Aorta (tissue), 5 donors: ENCODE data around the gene OR9A4. TPM values are rescaled to one million over a fixed set of nuclear protein-coding genes. Genes with fewer than 3 reads are reported as not detected.

ENCODE experiments used
- ATAC-seq: fragments of 200-7000 bp; cut with Tn5 transposase; one replicate; pipeline ENCODE4 v1.9.1; 2022; ENCODE audit warnings: moderate library complexity; ENCODE audit not compliant: low FRiP score
- DNase-seq, 2 donors: peaks; one replicate each; pipeline ENCODE4 v3.0.0-alpha.2; 2020
- H3K27ac ChIP-seq, 2 donors: one replicate each; pipeline ENCODE4 v1.5.1; 2013; ENCODE audit warnings: low read length in 2 of 2, mild to moderate bottlenecking in 2 of 2, moderate library complexity in 2 of 2, control low read depth in 1 of 2, inconsistent platforms in 1 of 2, low read depth in 1 of 2
- H3K27me3 ChIP-seq, 2 donors: one replicate each; pipeline ENCODE4 v1.6.1; 2013; ENCODE audit warnings: control low read depth in 1 of 2, low read length in 1 of 2, mild to moderate bottlenecking in 1 of 2, moderate library complexity in 1 of 2; ENCODE audit not compliant: insufficient read depth in 2 of 2, control insufficient read depth in 1 of 2
- H3K36me3 ChIP-seq, 2 donors: one replicate each; pipeline ENCODE4 v1.6.1; 2013; ENCODE audit warnings: control low read depth in 1 of 2, low read length in 1 of 2, mild to moderate bottlenecking in 1 of 2; ENCODE audit not compliant: insufficient read depth in 2 of 2, control insufficient read depth in 1 of 2
- H3K4me1 ChIP-seq, 2 donors: one replicate each; pipeline ENCODE4 v1.6.1; 2013; ENCODE audit warnings: low read length in 2 of 2, control low read depth in 1 of 2, mild to moderate bottlenecking in 1 of 2, moderate library complexity in 1 of 2; ENCODE audit not compliant: insufficient read depth in 2 of 2, control insufficient read depth in 1 of 2
- H3K4me3 ChIP-seq, 2 donors: one replicate each; pipeline ENCODE4 v1.5.1; 2013; ENCODE audit warnings: low read length in 2 of 2, control low read depth in 1 of 2, mild to moderate bottlenecking in 1 of 2
- H3K9me3 ChIP-seq: one replicate; pipeline ENCODE4 v1.6.1; 2013; ENCODE audit warnings: mild to moderate bottlenecking, low read length; ENCODE audit not compliant: control insufficient read depth
- WGBS, 2 donors: extraction: QIAGEN DNeasy Blood & Tissue Kit; methylation state at CpG; one replicate each; pipeline ENCODE4 v1.1.7; 2013; 5-methylcytosine and 5-hydroxymethylcytosine counted together
- intact Hi-C, 2 donors: fragments of 100-400 bp; cut with DNase I; formaldehyde crosslinking; loops; one replicate each; pipeline versions ENCODE4 v1.14.2 to v1.15.0; 2022
- polyA plus RNA-seq, 2 donors: library from polyadenylated mRNA; stranded (reverse); fragments of 200-250 nt; gene quantifications; one replicate each; pipeline ENCODE4 v1.2.3, GENCODE V29; 2013
- total RNA-seq, 2 donors: library from RNA; stranded (reverse); fragmentation: NEBNext Ultra II Directional; extraction: Animal tissue kit (Norgen Biotek cat#: 25700); gene quantifications; one replicate each; pipeline ENCODE4 v1.2.1, GENCODE V29; 2021
- donor health status: healthy with polysubstance abuse.
- donor health status: Bipolar disorder and iron deficiency.
- donor health status: DM: no; HTN: no; CAD: no.
- donor health status: DM: no; HTN: no; CAD: no.
- donor health status: DM: yes; HTN: yes; CAD: no.

The OR9A4 gene
- total and polyA plus RNA-seq, 4 donors, result 0.36 TPM; not detected in 3

DNA sequence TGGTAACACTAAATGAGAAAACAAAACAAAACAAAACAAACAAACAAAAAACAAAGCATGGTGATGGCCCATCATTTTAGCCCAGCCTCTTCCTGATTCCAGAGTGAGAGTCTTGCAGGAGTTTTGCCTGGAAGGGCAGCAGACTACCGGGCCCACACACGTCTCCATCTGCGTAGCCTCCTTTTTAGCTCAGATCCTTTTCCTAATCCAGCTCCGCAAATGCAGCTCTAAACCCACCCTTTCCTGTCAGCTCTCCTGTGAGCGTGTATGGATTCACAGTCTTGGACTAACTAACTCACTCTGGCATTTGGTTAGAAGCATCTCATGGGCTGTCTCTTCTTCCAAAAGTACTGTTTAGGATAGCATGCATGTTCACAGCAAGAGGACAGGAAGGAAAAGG lies 14.0 kb downstream of the OR9A4 start:
- DNase-seq, result no peak

DNA sequence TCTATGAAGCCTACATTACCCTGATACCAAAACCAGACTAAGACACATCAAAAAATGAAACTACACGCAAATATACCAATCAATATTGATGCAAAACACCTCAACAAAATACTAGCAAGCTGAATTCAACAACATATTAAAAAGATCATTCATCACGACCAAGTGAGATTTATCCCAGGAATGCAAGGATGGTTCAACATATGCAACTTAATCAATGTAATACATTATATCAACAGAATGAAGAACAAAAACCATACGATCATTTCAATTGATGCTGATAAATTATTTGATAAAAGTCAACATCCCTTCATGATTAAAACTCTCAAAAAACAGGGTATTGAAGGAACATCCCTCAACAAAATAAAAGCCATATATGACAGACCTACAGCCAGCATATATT lies 24.9 kb downstream of the OR9A4 start:
- Histone ChIP-seq H3K4me1 (no peaks in the 10 kb centered on the region), H3K9me3 (peaks cover 7% of the 10 kb centered on the region), H3K27me3 (no peaks in the 10 kb centered on the region), H3K27ac (no peak overlapping the region), H3K4me3 (no peak overlapping the region), H3K36me3 (no peaks in the 10 kb centered on the region)
- ATAC-seq (no peak), DNase-seq (no peak)
- intact Hi-C loops, result no loop called here
- WGBS, 2 donors, result 83 to 88% methylated on average over 3 of the region's 3 CpGs

More for the DNA sequence above, 14.0 kb downstream of the OR9A4 start:
- intact Hi-C loops, result no loop called here
- no peak for ATAC-seq
- H3K36me3 ChIP-seq, result no peaks in the 10 kb centered on the region
- no peaks in the 10 kb centered on the region for H3K4me1 ChIP-seq
- H3K27me3 ChIP-seq, result no peaks in the 10 kb centered on the region
- H3K4me3 ChIP-seq, result no peak overlapping the region
- 69 to 73% methylated on average over 5 of the region's 5 CpGs for WGBS, 2 donors
- H3K9me3 ChIP-seq, result peaks cover 1% of the 10 kb centered on the region
- H3K27ac ChIP-seq, result no peak overlapping the region

DNA sequence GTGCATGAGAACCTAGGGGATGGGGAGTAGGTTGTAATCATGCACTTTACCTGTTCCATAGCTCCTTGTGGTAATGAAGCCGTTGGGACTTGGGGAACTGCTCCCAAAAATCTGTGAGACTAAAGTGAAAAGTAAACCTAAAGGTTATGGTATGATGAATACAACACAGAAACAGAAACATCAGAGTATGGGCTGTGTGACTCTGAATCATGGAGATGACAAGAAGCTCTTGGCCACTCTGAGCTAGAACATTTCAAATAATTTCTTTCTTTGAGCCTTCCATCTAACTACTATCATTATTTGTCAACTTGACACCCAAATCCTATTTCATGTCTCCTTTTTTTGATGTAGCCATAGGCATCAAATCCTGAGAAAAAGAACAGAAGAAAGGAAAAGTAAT lies 27.6 kb downstream of the OR9A4 start:
- no peaks in the 10 kb centered on the region for H3K36me3 ChIP-seq
- no peaks in the 10 kb centered on the region for H3K4me1 ChIP-seq
- DNase-seq (no peak), ATAC-seq (no peak)
- 55 to 64% methylated on average over 1 of the region's 1 CpG for WGBS, 2 donors
- no peak overlapping the region for H3K4me3 ChIP-seq
- no peaks in the 10 kb centered on the region for H3K27me3 ChIP-seq
- intact Hi-C loops, result no loop called here
- H3K27ac ChIP-seq, result no peak overlapping the region
- H3K9me3 ChIP-seq, result no peaks in the 10 kb centered on the region

DNA sequence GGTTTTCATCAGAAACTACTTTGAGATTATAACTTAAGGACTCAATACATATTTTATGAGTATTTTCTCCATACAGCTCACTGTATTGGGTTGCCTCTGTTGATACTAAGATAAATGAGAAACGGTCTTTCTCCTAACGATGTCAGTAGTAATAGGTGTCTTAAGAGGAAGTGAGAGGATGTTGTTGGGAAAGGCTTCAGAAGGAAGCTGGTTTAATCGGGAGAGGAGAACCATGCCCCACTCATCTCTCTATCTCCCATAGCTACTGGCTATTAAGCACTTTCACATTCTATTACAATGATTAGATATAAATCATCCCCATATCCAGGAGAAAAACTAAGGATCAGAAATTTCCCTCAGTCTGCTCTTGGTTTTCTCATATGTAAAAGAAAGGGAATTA lies 28.6 kb downstream of the OR9A4 start:
- Histone ChIP-seq H3K4me3 (no peak overlapping the region), H3K36me3 (no peaks in the 10 kb centered on the region), H3K9me3 (no peaks in the 10 kb centered on the region), H3K4me1 (no peaks in the 10 kb centered on the region), H3K27me3 (no peaks in the 10 kb centered on the region), H3K27ac (no peak overlapping the region)
- 80 to 82% methylated on average over 3 of the region's 3 CpGs for WGBS, 2 donors
- intact Hi-C loops, result no loop called here
- ATAC-seq (no peak), DNase-seq (no peak)

DNA sequence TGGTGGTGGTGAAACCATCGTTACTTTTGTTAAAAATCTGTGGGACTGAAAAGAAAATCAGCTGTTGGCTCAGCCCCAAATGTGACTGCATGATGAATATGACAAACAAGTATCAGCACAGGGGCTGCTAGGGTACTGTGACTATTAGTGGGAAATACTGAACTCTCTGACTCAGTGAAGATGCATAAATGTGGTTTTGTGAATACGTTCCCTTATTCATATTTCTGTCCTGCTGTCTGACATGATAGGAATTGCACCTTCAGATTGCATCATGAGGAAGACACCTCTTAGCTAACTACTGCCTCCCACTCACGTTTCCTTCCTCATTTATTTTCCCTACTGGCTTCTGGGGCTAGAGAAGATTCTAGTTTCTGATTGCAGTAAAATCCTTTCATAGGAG lies 29.2 kb downstream of the OR9A4 start:
- Histone ChIP-seq H3K4me3 (no peak overlapping the region), H3K36me3 (no peaks in the 10 kb centered on the region), H3K4me1 (no peaks in the 10 kb centered on the region), H3K27me3 (no peaks in the 10 kb centered on the region), H3K27ac (no peak overlapping the region), H3K9me3 (no peaks in the 10 kb centered on the region)
- ATAC-seq (no peak), DNase-seq (no peak)
- intact Hi-C loops, result no loop called here
- WGBS, 2 donors, result 65 to 66% methylated on average over 3 of the region's 3 CpGs

DNA sequence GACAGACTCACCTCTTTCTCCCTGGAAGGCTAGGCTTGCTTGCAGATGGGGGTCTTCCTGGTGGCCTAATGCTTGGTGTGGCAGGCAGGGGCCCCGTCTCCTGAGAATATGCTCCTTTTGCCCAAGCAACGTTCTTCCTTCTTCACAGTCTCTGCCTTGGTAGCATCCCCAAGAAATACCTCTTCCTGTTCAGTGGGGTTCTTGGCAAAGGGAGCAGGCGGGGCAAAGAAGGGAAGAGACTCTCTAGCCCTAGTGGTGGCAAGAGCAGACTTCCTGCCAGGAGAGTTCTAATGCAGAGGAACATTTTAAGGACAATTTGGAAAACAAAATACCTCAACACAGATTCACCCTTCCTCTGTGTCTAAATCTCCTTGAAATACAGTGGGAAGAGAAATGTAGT lies 30.6 kb downstream of the OR9A4 start, which contains the start of gene CLEC5A:
TSS of gene CLEC5A (minus strand) at position 179 of the 400 bp plus-strand sequence. CDS start 682 bp downstream, outside the sequence.
- 76 to 79% methylated on average over 3 of the region's 3 CpGs for WGBS, 2 donors
- Histone ChIP-seq H3K36me3 (no peaks in the 10 kb centered on the region), H3K27me3 (no peaks in the 10 kb centered on the region), H3K4me3 (no peak within 1 kb of the TSS), H3K4me1 (no peaks in the 10 kb centered on the region), H3K27ac (no peak within 1 kb of the TSS), H3K9me3 (no peaks in the 10 kb centered on the region)
- DNase-seq (no peak), ATAC-seq (no peak)
- intact Hi-C loops, result no loop called here

DNA sequence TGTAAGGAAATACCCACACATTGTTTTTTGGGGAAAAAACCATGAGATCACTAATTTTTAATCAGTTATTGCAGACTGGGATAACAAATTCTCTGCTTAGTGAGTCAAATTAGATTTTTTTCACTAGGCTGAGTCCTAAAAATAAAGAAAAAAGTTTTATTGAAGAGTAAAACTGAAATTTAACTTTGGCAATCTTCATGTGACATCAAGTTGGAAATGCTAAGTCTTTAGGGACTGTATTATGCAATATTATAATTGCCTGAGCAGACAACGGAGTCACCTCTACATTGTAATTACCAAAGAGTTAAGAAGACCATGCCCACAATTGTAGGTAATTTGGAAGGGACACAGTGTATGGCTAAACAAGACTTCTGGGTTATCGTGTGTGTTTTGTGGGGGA lies 32.8 kb downstream of the OR9A4 start:
- Histone ChIP-seq H3K4me3 (no peak overlapping the region), H3K4me1 (no peaks in the 10 kb centered on the region), H3K9me3 (no peaks in the 10 kb centered on the region), H3K27ac (no peak overlapping the region), H3K36me3 (no peaks in the 10 kb centered on the region), H3K27me3 (no peaks in the 10 kb centered on the region)
- intact Hi-C loops, result no loop called here
- ATAC-seq (no peak), DNase-seq (no peak)
- WGBS, 2 donors, result 78 to 85% methylated on average over 2 of the region's 2 CpGs

DNA sequence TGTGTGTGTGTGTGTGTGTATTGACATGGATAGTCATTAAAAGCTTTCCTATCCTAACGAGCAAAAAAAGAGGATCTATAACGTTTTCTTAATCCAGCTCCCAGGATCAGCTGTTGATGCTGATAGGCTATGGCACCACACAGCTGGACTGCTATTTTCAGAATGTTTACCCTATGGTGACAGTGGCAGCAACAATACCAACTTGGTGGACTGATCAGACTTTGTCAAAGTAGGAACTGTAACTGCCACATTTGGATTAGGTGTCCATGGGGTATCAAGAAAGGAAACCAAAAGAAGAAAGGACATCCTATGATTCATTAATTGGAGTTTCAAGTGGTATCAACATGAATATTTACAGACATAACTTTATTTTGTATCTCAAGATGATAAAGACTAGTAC lies 33.3 kb downstream of the OR9A4 start:
- WGBS, 2 donors, result 56 to 72% methylated on average over 2 of the region's 2 CpGs
- Histone ChIP-seq H3K27ac (no peak overlapping the region), H3K4me3 (no peak overlapping the region), H3K4me1 (no peaks in the 10 kb centered on the region), H3K9me3 (no peaks in the 10 kb centered on the region), H3K36me3 (no peaks in the 10 kb centered on the region), H3K27me3 (no peaks in the 10 kb centered on the region)
- ATAC-seq (no peak), DNase-seq (no peak)
- intact Hi-C loops, result no loop called here

DNA sequence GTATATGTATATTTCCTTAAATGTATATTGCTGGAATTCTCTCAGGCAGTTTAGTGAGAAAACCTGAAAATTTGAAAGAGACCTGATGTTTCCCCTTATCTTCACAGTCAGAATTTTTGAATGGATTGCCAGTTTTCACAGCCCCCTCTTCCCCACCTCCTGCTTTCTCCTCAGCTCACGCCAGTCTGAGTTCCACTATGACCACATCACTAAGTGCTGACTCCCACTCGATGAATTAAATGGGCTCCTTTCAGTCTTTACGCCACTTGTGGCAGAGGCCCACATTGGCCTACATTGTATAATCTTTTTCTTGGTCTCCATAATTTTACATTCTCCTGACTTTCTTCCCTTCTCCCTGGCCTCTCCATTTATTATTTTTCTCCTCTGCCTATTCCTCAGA lies 33.7 kb downstream of the OR9A4 start:
- Histone ChIP-seq H3K9me3 (no peaks in the 10 kb centered on the region), H3K27ac (no peak overlapping the region), H3K4me1 (no peaks in the 10 kb centered on the region), H3K36me3 (no peaks in the 10 kb centered on the region), H3K4me3 (no peak overlapping the region), H3K27me3 (no peaks in the 10 kb centered on the region)
- DNase-seq (no peak), ATAC-seq (no peak)
- intact Hi-C loops, result no loop called here
- WGBS, 2 donors, result 79 to 83% methylated on average over 3 of the region's 3 CpGs
